ENCODE results near the gene DNAJC17. TPM values are rescaled to one million over a fixed set of nuclear protein-coding genes. Genes with fewer than 3 reads are reported as not detected.

DNAJC17 gene
- polyA plus RNA-seq, 2 of the 4 experiments (the other 2 are of a cell fraction), result 22.3 to 24.4 TPM

- ChIA-PET POLR2A (interaction anchor here (0.6 kb wide), 1 partner anchor 70 kb away, joined by 4 read pairs; no protein-coding TSS in a partner anchor), CTCF (interaction anchor here (0.8 to 1.9 kb wide), 8 partner anchors 19 to 149 kb away, joined by 3 to 6 read pairs (median 4); partner anchors contain the start of genes RHOV and VPS18)
- Histone ChIP-seq H3K9me3 (no peaks in the 10 kb centered on the region), H3K4me2 (no peak within 1 kb of the TSS), H3K4me1 (peaks cover 36% of the 10 kb centered on the region), H3K27ac (peak within 1 kb of the TSS in 1 of 2 experiments; percentile 56; a peak in 1 of 6 replicates), H3K4me3 (no peak within 1 kb of the TSS)
- no peak for TF ChIP-seq CHD4 (IDR thresholded peaks at IDR 0.05; ENCODE audit: borderline replicate concordance)
- peak in 1 of 2 experiments; percentile 8; a peak in 1 of 5 replicates for TF ChIP-seq RAD21 (conservative IDR thresholded peaks at IDR 0.05 in 1 of 2, IDR thresholded peaks at IDR 0.05 in 1 of 2)
- peak; percentile 38 to 53; a peak in 5 of 6 replicates for ATAC-seq
- no peak for FAIRE-seq
- WGBS (ENCODE audit: missing lambda C conversion rate), result 88% methylated on average over 1 of the region's 6 CpGs
- no peak for DNase-seq (ENCODE audit: low read depth in 1 of 2, low spot score in 1 of 2)
Observed at GRCh38 chr15:40828447-40829036, 21.3 kb upstream of the DNAJC17 start, which contains the start of gene PPP1R14D. Gene PPP1R14D (minus strand): TSS chr15:40828708. CDS start chr15:40828641, 67 bp downstream.

GRCh38 chr15:40826423-40827075 is 19.3 kb upstream of the DNAJC17 start:
- Histone ChIP-seq H3K4me2 (no peak overlapping the region), H3K27ac (peak overlapping the region in 1 of 2 experiments; percentile 66; a peak in 3 of 6 replicates), H3K9me3 (no peaks in the 10 kb centered on the region), H3K4me3 (no peak overlapping the region), H3K4me1 (peaks cover 39% of the 10 kb centered on the region)
- WGBS (ENCODE audit: missing lambda C conversion rate), result 87% methylated on average over 4 of the region's 4 CpGs
- ChIA-PET CTCF (interaction anchor here (0.6 to 2.6 kb wide), 3 partner anchors 14 to 389 kb away, joined by 3 to 11 read pairs (median 3); no protein-coding TSS in a partner anchor), POLR2A (no interaction called here)
- DNase-seq (ENCODE audit: low read depth in 1 of 2, low spot score in 1 of 2) (no peak), ATAC-seq (no peak), FAIRE-seq (no peak)
- TF ChIP-seq EHF (CRISPR knock-in tag; IDR thresholded peaks at IDR 0.05) (no peak), CHD4 (IDR thresholded peaks at IDR 0.05; ENCODE audit: borderline replicate concordance) (no peak), JUNB (IDR thresholded peaks at IDR 0.05) (no peak), HOXA7 (CRISPR knock-in tag; IDR thresholded peaks at IDR 0.05) (no peak), CBX2 (IDR thresholded peaks at IDR 0.05; ENCODE audit: borderline replicate concordance, low read depth) (no peak), TFCP2L1 (CRISPR knock-in tag; IDR thresholded peaks at IDR 0.05) (no peak), JUN (IDR thresholded peaks at IDR 0.05) (no peak), TP53 (CRISPR knock-in tag; IDR thresholded peaks at IDR 0.05) (no peak), POLR2AphosphoS2 (conservative IDR thresholded peaks at IDR 0.05; ENCODE audit: low read length) (no peak), RFX5 (IDR thresholded peaks at IDR 0.05) (no peak), ESRRA (IDR thresholded peaks at IDR 0.05; ENCODE audit: borderline replicate concordance, low read length) (no peak), MAZ (IDR thresholded peaks at IDR 0.05; ENCODE audit: borderline replicate concordance, low read depth, low read length) (no peak), FOSL2 (IDR thresholded peaks at IDR 0.05) (no peak), FOSL2 (CRISPR knock-in tag; IDR thresholded peaks at IDR 0.05) (no peak), PHF8 (IDR thresholded peaks at IDR 0.05; ENCODE audit: borderline replicate concordance, low read depth) (no peak), NPAS2 (CRISPR knock-in tag; IDR thresholded peaks at IDR 0.05; ENCODE audit: borderline replicate concordance) (no peak), EHMT2 (IDR thresholded peaks at IDR 0.05; ENCODE audit: low read depth) (no peak), KDM5A (IDR thresholded peaks at IDR 0.05) (no peak)

GRCh38 chr15:40825661-40826422 is 18.6 kb upstream of the DNAJC17 start:
- Histone ChIP-seq H3K4me2 (peak overlapping the region; percentile 45), H3K4me3 (no peak overlapping the region), H3K27ac (peak overlapping the region in 1 of 2 experiments; percentile 66; a peak in 4 of 6 replicates), H3K9me3 (no peaks in the 10 kb centered on the region), H3K4me1 (peaks cover 39% of the 10 kb centered on the region)
- CTCF ChIA-PET, result interaction anchor here (0.6 to 2.6 kb wide), 2 partner anchors 33 to 390 kb away, joined by 3 to 11 read pairs; no protein-coding TSS in a partner anchor
- TF ChIP-seq POLR2A (IDR thresholded peaks at IDR 0.05; ENCODE audit: low read length) (no peak), MAFK (IDR thresholded peaks at IDR 0.05; ENCODE audit: partially characterized antibody) (peak; percentile 51)
- 47% methylated on average over 5 of the region's 5 CpGs for WGBS (ENCODE audit: missing lambda C conversion rate)
- peak in 1 of 2 experiments; percentile 57 for DNase-seq (ENCODE audit: low read depth in 1 of 2, low spot score in 1 of 2)
- ATAC-seq, result peak; percentile 49 to 74; a peak in 3 of 6 replicates
- POLR2A ChIA-PET, result no interaction called here
- FAIRE-seq, result no peak

Measured in A549 (cell line).